ENCODE measurements around the gene SNU13. TPM values are rescaled to one million over a fixed set of nuclear protein-coding genes. Genes with fewer than 3 reads are reported as not detected.

The SNU13 gene
- total RNA-seq, 1 donor from 2014 or later, result 175 TPM

DNA sequence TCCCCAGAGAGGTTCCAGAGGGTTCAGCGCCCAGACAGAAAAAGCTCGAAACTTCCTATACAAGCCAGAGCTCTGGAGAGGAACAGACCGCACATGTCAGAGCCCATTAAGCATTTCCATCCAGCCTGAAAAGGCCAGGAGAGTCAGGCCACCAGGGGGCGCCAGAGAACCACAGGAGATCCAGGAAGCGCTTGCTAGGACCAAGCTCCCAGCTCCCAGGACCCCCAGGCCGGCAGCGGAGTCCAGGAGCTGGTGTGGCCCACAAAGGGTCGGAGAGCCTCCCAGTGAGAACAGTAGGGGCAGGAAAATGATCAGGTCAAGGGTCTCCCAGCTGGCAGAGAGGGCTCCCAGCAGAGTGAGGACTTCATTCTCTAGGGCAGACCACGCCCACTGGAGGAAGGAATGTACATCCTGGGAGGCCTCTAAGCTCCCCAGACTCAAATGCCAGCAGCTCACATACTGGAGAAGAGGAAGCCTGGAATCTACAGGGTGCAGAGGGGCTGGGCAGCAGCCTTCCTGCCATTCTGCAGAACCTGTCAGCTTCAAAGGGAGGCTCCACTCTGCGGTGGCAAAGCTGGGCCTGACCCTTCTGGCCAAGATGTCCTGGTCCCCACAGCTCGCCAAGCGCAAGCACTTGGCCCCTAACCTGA, 8.6 kb upstream of the SNU13 start:
- Mint-ChIP-seq H3K4me3 (ENCODE audit: unreplicated experiment) (peak overlapping the region; percentile 65), H3K27ac (ENCODE audit: unreplicated experiment) (peak overlapping the region; percentile 84), H3K4me1 (ENCODE audit: low read depth, unreplicated experiment) (peaks cover 4% of the 10 kb centered on the region), H3K27me3 (ENCODE audit: low read depth, unreplicated experiment) (peaks cover 3% of the 10 kb centered on the region), H3K36me3 (ENCODE audit: low read depth, unreplicated experiment) (no peaks in the 10 kb centered on the region), H3K9me3 (ENCODE audit: unreplicated experiment) (no peaks in the 10 kb centered on the region)
- Histone ChIP-seq H2AFZ (ENCODE audit: low read depth, low read length) (peak overlapping the region; percentile 84), H3K79me2 (ENCODE audit: insufficient read depth, low read length) (no peaks in the 10 kb centered on the region), H3K27ac (ENCODE audit: low read depth, low read length) (peak overlapping the region; percentile 8), H3K9ac (ENCODE audit: low read length) (peak overlapping the region; percentile 29), H3K9me3 (ENCODE audit: insufficient read depth, low read depth, low read length) (no peaks in the 10 kb centered on the region), H3K4me1 (ENCODE audit: insufficient read depth, low read length) (peaks cover 15% of the 10 kb centered on the region), H3K36me3 (ENCODE audit: insufficient read depth, low read length) (no peaks in the 10 kb centered on the region), H4K20me1 (ENCODE audit: insufficient read depth, low read length) (no peaks in the 10 kb centered on the region), H3K4me3 (ENCODE audit: insufficient read depth, low read depth, low read length) (no peak overlapping the region), H3K4me2 (ENCODE audit: low read length) (peak overlapping the region; percentile 77), H3K27me3 (ENCODE audit: insufficient read depth, low read length) (no peaks in the 10 kb centered on the region)
- TF ChIP-seq, protein P1, sequence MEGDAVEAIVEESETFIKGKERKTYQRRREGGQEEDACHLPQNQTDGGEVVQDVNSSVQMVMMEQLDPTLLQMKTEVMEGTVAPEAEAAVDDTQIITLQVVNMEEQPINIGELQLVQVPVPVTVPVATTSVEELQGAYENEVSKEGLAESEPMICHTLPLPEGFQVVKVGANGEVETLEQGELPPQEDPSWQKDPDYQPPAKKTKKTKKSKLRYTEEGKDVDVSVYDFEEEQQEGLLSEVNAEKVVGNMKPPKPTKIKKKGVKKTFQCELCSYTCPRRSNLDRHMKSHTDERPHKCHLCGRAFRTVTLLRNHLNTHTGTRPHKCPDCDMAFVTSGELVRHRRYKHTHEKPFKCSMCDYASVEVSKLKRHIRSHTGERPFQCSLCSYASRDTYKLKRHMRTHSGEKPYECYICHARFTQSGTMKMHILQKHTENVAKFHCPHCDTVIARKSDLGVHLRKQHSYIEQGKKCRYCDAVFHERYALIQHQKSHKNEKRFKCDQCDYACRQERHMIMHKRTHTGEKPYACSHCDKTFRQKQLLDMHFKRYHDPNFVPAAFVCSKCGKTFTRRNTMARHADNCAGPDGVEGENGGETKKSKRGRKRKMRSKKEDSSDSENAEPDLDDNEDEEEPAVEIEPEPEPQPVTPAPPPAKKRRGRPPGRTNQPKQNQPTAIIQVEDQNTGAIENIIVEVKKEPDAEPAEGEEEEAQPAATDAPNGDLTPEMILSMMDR (IDR thresholded peaks at IDR 0.05; ENCODE audit: insufficient read depth, low read depth, low read length), result peak; percentile 84
- TF ChIP-seq EZH2 (IDR thresholded peaks at IDR 0.05; ENCODE audit: insufficient read depth, low read length), result no peak
- FAIRE-seq (no peak), DNase-seq (ENCODE audit: low read depth) (peak; percentile 62)

DNA sequence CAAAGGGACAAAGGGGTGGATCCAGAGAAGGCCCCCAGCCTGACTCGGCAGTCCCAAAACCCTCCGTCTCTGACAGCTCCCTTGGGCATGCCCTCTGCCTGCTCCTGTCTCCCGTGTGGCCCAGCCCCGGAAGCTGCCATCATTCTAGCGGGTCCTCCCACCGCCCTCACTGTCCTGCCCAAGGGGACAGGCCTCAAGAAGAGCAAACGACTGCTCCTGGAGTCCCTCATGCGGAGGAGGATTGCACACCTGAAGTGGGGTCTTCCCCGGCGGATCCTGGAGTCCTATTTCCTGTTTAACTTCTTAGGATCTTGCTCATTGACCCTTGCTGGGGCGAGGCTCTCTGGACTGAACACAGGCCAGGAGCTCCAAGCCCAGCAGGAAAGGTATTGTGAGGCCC, 8.0 kb upstream of the SNU13 start:
- no peaks in the 10 kb centered on the region for H3K36me3 ChIP-seq (ENCODE audit: insufficient read depth, low read length)
- Mint-ChIP-seq H3K27me3 (ENCODE audit: low read depth, unreplicated experiment) (peaks cover 2% of the 10 kb centered on the region), H3K9me3 (ENCODE audit: unreplicated experiment) (no peaks in the 10 kb centered on the region), H3K27ac (ENCODE audit: unreplicated experiment) (peak overlapping the region; percentile 84), H3K4me3 (ENCODE audit: unreplicated experiment) (peak overlapping the region; percentile 70), H3K4me1 (ENCODE audit: low read depth, unreplicated experiment) (peaks cover 4% of the 10 kb centered on the region), H3K36me3 (ENCODE audit: low read depth, unreplicated experiment) (no peaks in the 10 kb centered on the region)
- H3K4me3 ChIP-seq (ENCODE audit: insufficient read depth, low read depth, low read length), result no peak overlapping the region
- H3K9me3 ChIP-seq (ENCODE audit: insufficient read depth, low read depth, low read length), result no peaks in the 10 kb centered on the region
- peak overlapping the region; percentile 77 for H3K4me2 ChIP-seq (ENCODE audit: low read length)
- H3K79me2 ChIP-seq (ENCODE audit: insufficient read depth, low read length), result no peaks in the 10 kb centered on the region
- DNase-seq (ENCODE audit: low read depth) (no peak), FAIRE-seq (no peak)
- H4K20me1 ChIP-seq (ENCODE audit: insufficient read depth, low read length), result no peaks in the 10 kb centered on the region
- TF ChIP-seq EZH2 (IDR thresholded peaks at IDR 0.05; ENCODE audit: insufficient read depth, low read length), result no peak
- TF ChIP-seq, protein P1 (IDR thresholded peaks at IDR 0.05; ENCODE audit: insufficient read depth, low read depth, low read length), result no peak
- H2AFZ ChIP-seq (ENCODE audit: low read depth, low read length), result peak overlapping the region; percentile 84
- H3K27ac ChIP-seq (ENCODE audit: low read depth, low read length), result no peak overlapping the region
- H3K9ac ChIP-seq (ENCODE audit: low read length), result no peak overlapping the region
- H3K27me3 ChIP-seq (ENCODE audit: insufficient read depth, low read length), result no peaks in the 10 kb centered on the region
- peaks cover 15% of the 10 kb centered on the region for H3K4me1 ChIP-seq (ENCODE audit: insufficient read depth, low read length)

DNA sequence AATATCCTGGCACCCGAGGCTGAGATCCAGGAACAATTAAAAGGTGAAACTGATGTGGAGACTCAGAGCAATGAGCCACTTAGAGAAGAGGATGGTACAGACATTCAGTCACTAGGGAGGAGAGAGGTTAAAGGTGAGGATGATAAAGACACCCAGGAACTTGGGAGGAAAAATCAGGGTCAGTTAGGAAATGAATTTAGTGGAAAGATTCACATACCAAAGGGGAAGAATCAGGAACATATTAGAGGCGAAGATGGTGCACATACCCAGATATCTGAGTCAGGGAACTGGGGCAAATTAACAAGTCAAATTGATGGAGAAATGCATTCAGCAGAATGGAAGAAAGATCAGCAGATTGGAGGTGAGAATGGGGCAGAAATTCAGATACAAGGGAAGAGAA, 6.5 kb upstream of the SNU13 start:
- no peaks in the 10 kb centered on the region for H3K36me3 Mint-ChIP-seq (ENCODE audit: low read depth, unreplicated experiment)
- H2AFZ ChIP-seq (ENCODE audit: low read depth, low read length), result no peak overlapping the region
- FAIRE-seq, result no peak

More for the DNA sequence above, 6.5 kb upstream of the SNU13 start:
- no peak overlapping the region for H3K4me2 ChIP-seq (ENCODE audit: low read length)
- H3K36me3 ChIP-seq (ENCODE audit: insufficient read depth, low read length), result no peaks in the 10 kb centered on the region
- H3K27ac ChIP-seq (ENCODE audit: low read depth, low read length), result no peak overlapping the region
- no peaks in the 10 kb centered on the region for H3K9me3 ChIP-seq (ENCODE audit: insufficient read depth, low read depth, low read length)
- no peaks in the 10 kb centered on the region for H3K79me2 ChIP-seq (ENCODE audit: insufficient read depth, low read length)
- TF ChIP-seq, protein P1 (IDR thresholded peaks at IDR 0.05; ENCODE audit: insufficient read depth, low read depth, low read length), result no peak
- TF ChIP-seq EZH2 (IDR thresholded peaks at IDR 0.05; ENCODE audit: insufficient read depth, low read length), result no peak
- no peaks in the 10 kb centered on the region for H3K27me3 ChIP-seq (ENCODE audit: insufficient read depth, low read length)
- peaks cover 4% of the 10 kb centered on the region for H3K4me1 Mint-ChIP-seq (ENCODE audit: low read depth, unreplicated experiment)
- H3K4me3 ChIP-seq (ENCODE audit: insufficient read depth, low read depth, low read length), result no peak overlapping the region
- peaks cover 15% of the 10 kb centered on the region for H3K4me1 ChIP-seq (ENCODE audit: insufficient read depth, low read length)
- H3K27ac Mint-ChIP-seq (ENCODE audit: unreplicated experiment), result no peak overlapping the region
- no peak for DNase-seq (ENCODE audit: low read depth)
- H4K20me1 ChIP-seq (ENCODE audit: insufficient read depth, low read length), result no peaks in the 10 kb centered on the region
- H3K9ac ChIP-seq (ENCODE audit: low read length), result no peak overlapping the region
- H3K4me3 Mint-ChIP-seq (ENCODE audit: unreplicated experiment), result no peak overlapping the region
- no peaks in the 10 kb centered on the region for H3K27me3 Mint-ChIP-seq (ENCODE audit: low read depth, unreplicated experiment)
- no peaks in the 10 kb centered on the region for H3K9me3 Mint-ChIP-seq (ENCODE audit: unreplicated experiment)

Data from astrocyte (in vitro differentiated cells and primary cell).